Neural cell (in vitro differentiated cells): ENCODE results near the gene EYS. TPM values are rescaled to one million over a fixed set of nuclear protein-coding genes. Genes with fewer than 3 reads are reported as not detected.

ENCODE experiments used
- H2AFZ ChIP-seq: fragments of 200-600, 300-800 bp; sonication (generic), shearing (Covaris generic); 2 replicates; pipeline ENCODE4 v1.6.0; 2014; ENCODE audit warnings: low read depth, mild to moderate bottlenecking, antibody characterized with exemption, low read length, moderate library complexity
- H3F3A ChIP-seq: fragments of 200-600 bp; shearing (Covaris generic); 2 replicates; pipeline ENCODE4 v1.6.1; 2016; ENCODE audit warnings: mild to moderate bottlenecking, moderate library complexity, mixed read lengths, antibody characterized with exemption, low read length; ENCODE audit not compliant: insufficient read depth, poor library complexity, severe bottlenecking
- H3K27ac ChIP-seq: fragments of 200-600, 300-800 bp; sonication (generic), shearing (Covaris generic); 2 replicates; pipeline ENCODE4 v1.5.1; 2014; ENCODE audit warnings: mild to moderate bottlenecking, low read length, moderate library complexity
- H3K27me3 ChIP-seq: fragments of 300-800, 200-600 bp; sonication (generic), shearing (Covaris generic); 2 replicates; pipeline ENCODE4 v1.6.0; 2014; ENCODE audit warnings: mild to moderate bottlenecking, low read depth, low read length, moderate library complexity; ENCODE audit not compliant: insufficient read depth
- H3K36me3 ChIP-seq: fragments of 300-800, 200-600 bp; sonication (generic), shearing (Covaris generic); 2 replicates; pipeline ENCODE4 v1.5.1; 2014; ENCODE audit warnings: mild to moderate bottlenecking, antibody characterized with exemption, low read length, moderate library complexity; ENCODE audit not compliant: insufficient read depth
- H3K4me2 ChIP-seq: fragments of 300-800, 200-600 bp; sonication (generic), shearing (Covaris generic); 2 replicates; pipeline ENCODE4 v1.6.0; 2014; ENCODE audit warnings: mild to moderate bottlenecking, low read length
- H3K4me3 ChIP-seq: fragments of 300-800, 200-600 bp; sonication (generic), shearing (Covaris generic); 2 replicates; pipeline ENCODE4 v1.5.1; 2014; ENCODE audit warnings: mild to moderate bottlenecking, low read length, moderate library complexity
- H3K79me2 ChIP-seq: fragments of 200-600 bp; shearing (Covaris generic); replicated peaks from 2 replicates; pipeline ENCODE4 v1.6.0; 2014; ENCODE audit warnings: mild to moderate bottlenecking, low read length, moderate library complexity; ENCODE audit not compliant: insufficient read depth
- H3K9ac ChIP-seq: fragments of 300-800, 200-600 bp; sonication (generic), shearing (Covaris generic); 2 replicates; pipeline ENCODE4 v1.6.1; 2016; ENCODE audit warnings: mild to moderate bottlenecking, low read length, mixed read lengths
- H3K9me2 ChIP-seq: fragments of 200-600 bp; shearing (Covaris generic); 2 replicates; pipeline ENCODE4 v1.6.1; 2016; ENCODE audit warnings: mild to moderate bottlenecking, low read length, mixed read lengths; ENCODE audit not compliant: insufficient read depth
- H3K9me3 ChIP-seq: fragments of 200-600, 300-800 bp; sonication (generic), shearing (Covaris generic); 2 replicates; pipeline ENCODE4 v1.6.1; 2016; ENCODE audit warnings: mild to moderate bottlenecking, mixed run types, low read length, moderate library complexity, mixed read lengths
- H4K20me1 ChIP-seq: fragments of 200-600 bp; shearing (Covaris generic); 2 replicates; pipeline ENCODE4 v1.6.1; 2016; ENCODE audit warnings: mild to moderate bottlenecking, mixed run types; ENCODE audit not compliant: insufficient read depth
- CTCF ChIP-seq: fragments of 450-650 bp; IDR thresholded peaks from 2 replicates; pipeline ENCODE4 v1.5.1; 2014; ENCODE audit warnings: antibody characterized with exemption, mild to moderate bottlenecking, moderate library complexity; ENCODE audit not compliant: poor library complexity, severe bottlenecking
- EP300 ChIP-seq: fragments of 450-650 bp; conservative IDR thresholded peaks from 2 replicates; pipeline ENCODE4 v1.6.1; 2014; ENCODE audit warnings: antibody characterized with exemption, mild to moderate bottlenecking, moderate library complexity; ENCODE audit not compliant: poor library complexity, severe bottlenecking
- EZH2 ChIP-seq: fragments of 200-600, 300-800 bp; shearing (Covaris generic), sonication (generic); IDR thresholded peaks from 2 replicates; pipeline ENCODE4 v1.6.1; 2014; ENCODE audit warnings: antibody characterized with exemption, low read length, borderline replicate concordance, mild to moderate bottlenecking; ENCODE audit not compliant: insufficient read depth, poor library complexity, severe bottlenecking
- MXI1 ChIP-seq: fragments of 450-650 bp; conservative IDR thresholded peaks from 2 replicates; pipeline ENCODE4 v1.6.1; 2014; ENCODE audit warnings: antibody characterized with exemption, mild to moderate bottlenecking; ENCODE audit not compliant: poor library complexity, severe bottlenecking
- POLR2AphosphoS5 ChIP-seq: IDR thresholded peaks from 2 replicates; pipeline ENCODE4 v1.6.1; 2012
- RAD21 ChIP-seq: fragments of 450-650 bp; conservative IDR thresholded peaks from 2 replicates; pipeline ENCODE4 v1.6.1; 2014; ENCODE audit warnings: antibody characterized with exemption, mild to moderate bottlenecking, moderate library complexity
- REST ChIP-seq: IDR thresholded peaks from 2 replicates; pipeline ENCODE4 v1.6.1; 2012; ENCODE audit warnings: borderline replicate concordance
- SMC3 ChIP-seq: fragments of 450-650 bp; conservative IDR thresholded peaks from 2 replicates; pipeline ENCODE4 v1.6.1; 2014; ENCODE audit warnings: antibody characterized with exemption, mild to moderate bottlenecking, moderate library complexity; ENCODE audit not compliant: poor library complexity
- TAF1 ChIP-seq: IDR thresholded peaks from 2 replicates; pipeline ENCODE4 v1.6.1; 2012; ENCODE audit warnings: low read depth
- polyA plus RNA-seq: library from polyadenylated mRNA; depleted of rRNA; stranded (reverse); fragments of >200 nt; gene quantifications from 2 replicates; pipeline ENCODE4 v1.2.3, GENCODE V29; 2014

The EYS gene
- polyA plus RNA-seq, 1 donor from 2014 or later = 0.38 TPM

- no peaks in the 10 kb centered on the region for H3F3A ChIP-seq
- H3K9me2 ChIP-seq = no peaks in the 10 kb centered on the region
- no peaks in the 10 kb centered on the region for H4K20me1 ChIP-seq
- H3K79me2 ChIP-seq = no peaks in the 10 kb centered on the region
- TF ChIP-seq CTCF (no peak), EZH2 (no peak), RAD21 (no peak), POLR2AphosphoS5 (no peak), EP300 (no peak), MXI1 (no peak), SMC3 (no peak), TAF1 (no peak), REST (no peak)
- H3K36me3 ChIP-seq = no peaks in the 10 kb centered on the region
- no peaks in the 10 kb centered on the region for H3K27me3 ChIP-seq
- no peak overlapping the region for H3K27ac ChIP-seq
- no peaks in the 10 kb centered on the region for H3K9me3 ChIP-seq
- H3K4me3 ChIP-seq = no peak overlapping the region
- H3K4me2 ChIP-seq = no peak overlapping the region
- no peak overlapping the region for H3K9ac ChIP-seq
- H2AFZ ChIP-seq = no peak overlapping the region
Measured at GRCh38 chr6:64257586-64257985, 1449.4 kb downstream of the EYS start.

GRCh38 chr6:64256483-64256882, 1450.5 kb downstream of the EYS start:
- Histone ChIP-seq H2AFZ (no peak overlapping the region), H3K27ac (no peak overlapping the region), H3F3A (no peaks in the 10 kb centered on the region), H4K20me1 (no peaks in the 10 kb centered on the region), H3K9me3 (no peaks in the 10 kb centered on the region), H3K36me3 (no peaks in the 10 kb centered on the region), H3K79me2 (no peaks in the 10 kb centered on the region), H3K9me2 (no peaks in the 10 kb centered on the region), H3K4me3 (no peak overlapping the region), H3K27me3 (no peaks in the 10 kb centered on the region), H3K4me2 (no peak overlapping the region), H3K9ac (no peak overlapping the region)
- TF ChIP-seq EP300 = no peak
- no peak for TF ChIP-seq SMC3
- no peak for TF ChIP-seq RAD21
- no peak for TF ChIP-seq POLR2AphosphoS5
- TF ChIP-seq TAF1 = no peak
- TF ChIP-seq REST = no peak
- no peak for TF ChIP-seq CTCF
- no peak for TF ChIP-seq MXI1
- no peak for TF ChIP-seq EZH2
